Measurements from ENCODE around the gene ALAD. TPM values are rescaled to one million over a fixed set of nuclear protein-coding genes. Genes with fewer than 3 reads are reported as not detected.

The ALAD gene
- total RNA-seq, 3 donors from 2014 or later (not counting 1 experiment from before 2014, with no cell fraction given): 30.3 to 38.7 (median 36.4) TPM

DNA sequence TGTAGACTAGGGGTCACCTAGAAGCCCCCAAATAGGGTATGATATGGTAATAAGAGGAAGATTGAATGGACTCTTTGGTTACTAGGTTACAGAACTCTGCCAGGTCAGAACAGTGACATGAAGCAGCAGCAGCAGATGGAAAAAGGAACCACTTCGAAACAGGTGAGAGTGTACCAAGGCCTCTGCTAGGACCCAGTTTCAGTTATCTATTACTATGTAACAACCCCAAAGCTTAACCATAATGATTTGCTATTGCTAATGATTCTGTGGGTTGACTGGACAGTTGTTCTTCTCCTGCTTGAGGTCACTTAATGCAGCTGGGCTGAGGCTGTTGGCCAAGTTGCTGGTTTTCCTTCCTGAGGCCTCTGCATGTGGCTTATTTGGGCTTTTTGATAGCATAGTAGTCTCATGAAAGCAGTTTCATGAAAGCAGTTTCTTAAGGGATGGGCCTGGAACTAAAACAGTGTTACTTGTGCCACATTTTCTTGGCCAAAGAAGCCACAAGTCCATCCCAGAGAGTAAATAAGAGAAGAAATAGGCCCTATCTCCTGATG is 27.1 kb upstream of the ALAD start:
- ATAC-seq: no peak
- H3K4me1 ChIP-seq (ENCODE audit: control insufficient read depth, insufficient read depth, low read length): no peaks in the 10 kb centered on the region
- Mint-ChIP-seq H3K4me1 (no peaks in the 10 kb centered on the region), H3K4me3 (no peak overlapping the region), H3K27me3 (ENCODE audit: low read depth in 2 of 2) (peaks cover 17 to 26% of the 10 kb centered on the region in 2 donors), H3K36me3 (no peaks in the 10 kb centered on the region), H3K27ac (no peak overlapping the region), H3K9me3 (no peaks in the 10 kb centered on the region)
- H3K36me3 ChIP-seq (ENCODE audit: control insufficient read depth, insufficient read depth, low read length): no peaks in the 10 kb centered on the region
- H3K9me3 ChIP-seq (ENCODE audit: control insufficient read depth, insufficient read depth, low read length): no peaks in the 10 kb centered on the region
- no peak overlapping the region for H3K4me3 ChIP-seq (ENCODE audit: low read length)
- no peak for TF ChIP-seq CTCF (IDR thresholded peaks at IDR 0.05)
- no peak for DNase-seq
- H3K27ac ChIP-seq (ENCODE audit: low read length): no peak overlapping the region
- intact Hi-C loops (cut with micrococcal nuclease): no loop called here
- H3K27me3 ChIP-seq (ENCODE audit: control insufficient read depth, insufficient read depth, low read length): no peaks in the 10 kb centered on the region
- WGBS (ENCODE audit: insufficient coverage): 91% methylated on average over 1 of the region's 1 CpG

DNA sequence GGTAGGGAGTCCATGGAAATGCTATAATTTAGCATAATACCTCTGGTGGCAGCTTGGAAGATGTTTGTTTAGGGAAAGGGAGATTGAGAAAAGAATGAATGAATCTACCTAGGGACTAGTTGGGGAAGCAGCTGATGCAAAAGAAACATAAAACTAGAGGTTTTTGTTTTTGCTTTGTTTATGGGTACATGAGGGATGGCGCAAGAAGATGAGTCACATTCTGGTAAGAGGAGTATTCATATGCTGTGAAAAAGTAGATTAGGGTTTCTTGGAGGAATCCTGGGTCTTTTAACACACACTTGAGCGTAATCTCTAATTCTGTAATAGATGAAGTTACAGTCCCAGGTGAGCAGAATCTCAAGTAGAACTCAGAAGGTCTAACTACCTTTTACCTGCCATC is 26.5 kb upstream of the ALAD start:
- Mint-ChIP-seq H3K9me3 (no peaks in the 10 kb centered on the region), H3K27me3 (ENCODE audit: low read depth in 2 of 2) (peaks cover 19 to 28% of the 10 kb centered on the region in 2 donors), H3K4me3 (no peak overlapping the region), H3K27ac (no peak overlapping the region), H3K36me3 (no peaks in the 10 kb centered on the region), H3K4me1 (no peaks in the 10 kb centered on the region)
- intact Hi-C loops (cut with micrococcal nuclease): no loop called here
- H3K4me1 ChIP-seq (ENCODE audit: control insufficient read depth, insufficient read depth, low read length): no peaks in the 10 kb centered on the region
- DNase-seq (no peak), ATAC-seq (no peak)
- H3K4me3 ChIP-seq (ENCODE audit: low read length): no peak overlapping the region
- no peak for TF ChIP-seq CTCF (IDR thresholded peaks at IDR 0.05)
- no peaks in the 10 kb centered on the region for H3K9me3 ChIP-seq (ENCODE audit: control insufficient read depth, insufficient read depth, low read length)
- H3K27ac ChIP-seq (ENCODE audit: low read length): no peak overlapping the region
- 93% methylated on average over 2 of the region's 2 CpGs for WGBS (ENCODE audit: insufficient coverage)
- H3K36me3 ChIP-seq (ENCODE audit: control insufficient read depth, insufficient read depth, low read length): no peaks in the 10 kb centered on the region
- no peaks in the 10 kb centered on the region for H3K27me3 ChIP-seq (ENCODE audit: control insufficient read depth, insufficient read depth, low read length)

- Mint-ChIP-seq H3K27ac (no peak overlapping the region), H3K4me3 (no peak overlapping the region), H3K36me3 (no peaks in the 10 kb centered on the region), H3K9me3 (no peaks in the 10 kb centered on the region), H3K4me1 (no peaks in the 10 kb centered on the region), H3K27me3 (ENCODE audit: low read depth in 2 of 2) (peaks cover 19 to 28% of the 10 kb centered on the region in 2 donors)
- 83% methylated on average over 1 of the region's 1 CpG for WGBS (ENCODE audit: insufficient coverage)
- no peaks in the 10 kb centered on the region for H3K9me3 ChIP-seq (ENCODE audit: control insufficient read depth, insufficient read depth, low read length)
- no peak overlapping the region for H3K4me3 ChIP-seq (ENCODE audit: low read length)
- intact Hi-C loops (cut with micrococcal nuclease): no loop called here
- H3K27me3 ChIP-seq (ENCODE audit: control insufficient read depth, insufficient read depth, low read length): no peaks in the 10 kb centered on the region
- ATAC-seq (no peak), DNase-seq (no peak)
- TF ChIP-seq CTCF (IDR thresholded peaks at IDR 0.05): no peak
- no peaks in the 10 kb centered on the region for H3K36me3 ChIP-seq (ENCODE audit: control insufficient read depth, insufficient read depth, low read length)
- no peak overlapping the region for H3K27ac ChIP-seq (ENCODE audit: low read length)
- H3K4me1 ChIP-seq (ENCODE audit: control insufficient read depth, insufficient read depth, low read length): no peaks in the 10 kb centered on the region
These were observed 25.6 kb upstream of the ALAD start for GRCh38 chr9:113426701-113427100.

DNA sequence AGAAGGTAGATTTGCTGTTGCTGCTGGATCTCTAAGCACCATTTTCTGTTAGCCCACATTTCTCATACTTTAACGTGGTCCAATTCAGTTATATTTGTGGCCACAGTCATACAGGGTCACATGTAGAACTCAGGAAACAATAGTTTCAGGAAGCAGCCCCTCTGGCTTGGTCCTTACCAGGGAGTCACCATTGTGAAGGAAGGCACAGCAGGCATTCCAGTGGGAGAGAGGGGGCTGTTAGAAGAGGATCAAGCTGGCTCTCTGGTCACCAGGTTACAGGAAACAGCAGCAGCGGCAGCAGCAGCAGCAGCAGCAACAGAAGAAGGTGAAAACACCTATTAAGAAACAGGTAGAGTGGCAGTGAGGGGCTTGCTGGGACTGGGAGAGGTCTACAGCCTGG is 24.0 kb upstream of the ALAD start:
- H3K27ac ChIP-seq (ENCODE audit: low read length): no peak overlapping the region
- ATAC-seq (no peak), DNase-seq (no peak)
- H3K27me3 ChIP-seq (ENCODE audit: control insufficient read depth, insufficient read depth, low read length): no peaks in the 10 kb centered on the region
- intact Hi-C loops (cut with micrococcal nuclease): no loop called here
- no peaks in the 10 kb centered on the region for H3K36me3 Mint-ChIP-seq
- no peak for TF ChIP-seq CTCF (IDR thresholded peaks at IDR 0.05)
- H3K9me3 ChIP-seq (ENCODE audit: control insufficient read depth, insufficient read depth, low read length): no peaks in the 10 kb centered on the region
- no peaks in the 10 kb centered on the region for H3K4me1 Mint-ChIP-seq
- WGBS (ENCODE audit: insufficient coverage): 10% methylated on average over 2 of the region's 2 CpGs
- H3K27ac Mint-ChIP-seq: peak overlapping the region in 1 of 2 donors; percentile 48
- no peaks in the 10 kb centered on the region for H3K36me3 ChIP-seq (ENCODE audit: control insufficient read depth, insufficient read depth, low read length)
- H3K4me3 Mint-ChIP-seq: no peak overlapping the region
- H3K4me3 ChIP-seq (ENCODE audit: low read length): no peak overlapping the region
- no peaks in the 10 kb centered on the region for H3K4me1 ChIP-seq (ENCODE audit: control insufficient read depth, insufficient read depth, low read length)
- no peaks in the 10 kb centered on the region for H3K9me3 Mint-ChIP-seq
- peaks cover 19 to 28% of the 10 kb centered on the region in 2 donors for H3K27me3 Mint-ChIP-seq (ENCODE audit: low read depth in 2 of 2)

All from natural killer cell (primary cell).